K562 (cell line): ENCODE results near the gene SNRPB. TPM values are rescaled to one million over a fixed set of nuclear protein-coding genes. Genes with fewer than 3 reads are reported as not detected.

Experiments
- polyA plus RNA-seq, 8 experiments: library from polyadenylated mRNA; depleted of rRNA in 4 of 8; stranded (reverse) in 5 of 8; unstranded in 3 of 8; fragments of >200 nt; fragmentation: Nextera tagmentation in 2 of 8; fragmentation: Illumina TruSeq in 1 of 8; extraction: Ambion mirVana in 2 of 8; extraction: Trizol in 1 of 8; gene quantifications; 2 replicates each; pipeline versions ENCODE4 v1.2.1 to v1.2.3, GENCODE V29; 2011 to 2014; ENCODE audit warnings: inconsistent platforms in 1 of 8, missing spikeins in 1 of 8
- small RNA-seq: library from RNA; depleted of rRNA; stranded (forward); fragments of <200 nt; gene quantifications from one replicate; pipeline ENCODE3, GENCODE V24; 2014
- total RNA-seq, 7 experiments: library from RNA; depleted of rRNA in 6 of 7; stranded (reverse); fragments of >200 nt in 6 of 7; fragmentation: Illumina TruSeq in 2 of 7; extraction: Trizol in 2 of 7; gene quantifications; 2 replicates each; pipeline versions ENCODE4 v1.2.1 to v1.2.3, GENCODE V29; 2011 to 2021; ENCODE audit warnings: low replicate concordance in 1 of 7

The SNRPB gene
- total and polyA plus RNA-seq, 9 of the 15 experiments (the other 6 are each of a cell fraction or from before 2014, with no cell fraction given): 13.1 to 615 (median 266) TPM

Small RNA genes lying within 50 kb of the gene (small RNA-seq; reads per million reads assigned to genes)
- gene RF00019: not detected

Other genes starting within 250 kb of the SNRPB start
- gene TGM3, start 174.8 kb downstream of the SNRPB start, total RNA-seq (2014; rRNA removed): not detected in 2 replicates
- not detected in 2 replicates for gene TGM3, start 174.8 kb downstream of the SNRPB start, total RNA-seq (2014; rRNA removed; fragmentation: Illumina TruSeq; extraction: Trizol)
- gene TGM3, start 174.8 kb downstream of the SNRPB start, total RNA-seq (2015; rRNA removed; fragmentation: Illumina TruSeq; extraction: Trizol): not detected in 2 replicates
- not detected in 2 replicates for gene TGM3, start 174.8 kb downstream of the SNRPB start, total RNA-seq (2021)
- not detected in 2 replicates for gene TGM3, start 174.8 kb downstream of the SNRPB start, polyA plus RNA-seq (2011; rRNA removed)
- not detected in 2 replicates for gene TGM3, start 174.8 kb downstream of the SNRPB start, polyA plus RNA-seq (2014; fragmentation: Illumina TruSeq; extraction: Trizol)
- not detected for gene TGM3, start 174.8 kb downstream of the SNRPB start, polyA plus RNA-seq (2014; fragmentation: Nextera tagmentation; extraction: Ambion mirVana)
- not detected in 2 replicates for gene TGM3, start 174.8 kb downstream of the SNRPB start, polyA plus RNA-seq (2014; rRNA removed)
- not detected in 2 replicates for gene TGM6, start 89.9 kb downstream of the SNRPB start, total RNA-seq (2014; rRNA removed)
- gene TGM6, start 89.9 kb downstream of the SNRPB start, total RNA-seq (2014; rRNA removed; fragmentation: Illumina TruSeq; extraction: Trizol): not detected in 2 replicates
- not detected in 2 replicates for gene TGM6, start 89.9 kb downstream of the SNRPB start, total RNA-seq (2015; rRNA removed; fragmentation: Illumina TruSeq; extraction: Trizol)
- gene TGM6, start 89.9 kb downstream of the SNRPB start, total RNA-seq (2021): not detected in 2 replicates
- gene TGM6, start 89.9 kb downstream of the SNRPB start, polyA plus RNA-seq (2011; rRNA removed): not detected in 2 replicates
- gene TGM6, start 89.9 kb downstream of the SNRPB start, polyA plus RNA-seq (2014; fragmentation: Illumina TruSeq; extraction: Trizol): not detected in 2 replicates
- not detected for gene TGM6, start 89.9 kb downstream of the SNRPB start, polyA plus RNA-seq (2014; fragmentation: Nextera tagmentation; extraction: Ambion mirVana)
- gene TGM6, start 89.9 kb downstream of the SNRPB start, polyA plus RNA-seq (2014; rRNA removed): not detected in 2 replicates
- gene ZNF343, start 38.1 kb upstream of the SNRPB start, total RNA-seq (2014; rRNA removed): 5.4 and 6.7 TPM in 2 replicates
- 8.8 and 9.8 TPM in 2 replicates for gene ZNF343, start 38.1 kb upstream of the SNRPB start, total RNA-seq (2014; rRNA removed; fragmentation: Illumina TruSeq; extraction: Trizol)
- 8.7 and 9.3 TPM in 2 replicates for gene ZNF343, start 38.1 kb upstream of the SNRPB start, total RNA-seq (2015; rRNA removed; fragmentation: Illumina TruSeq; extraction: Trizol)
- gene ZNF343, start 38.1 kb upstream of the SNRPB start, total RNA-seq (2021): 6.1 and 6.3 TPM in 2 replicates
- 8.0 and 12.0 TPM in 2 replicates for gene ZNF343, start 38.1 kb upstream of the SNRPB start, polyA plus RNA-seq (2011; rRNA removed)
- 7.8 and 8.2 TPM in 2 replicates for gene ZNF343, start 38.1 kb upstream of the SNRPB start, polyA plus RNA-seq (2014; fragmentation: Illumina TruSeq; extraction: Trizol)
- 1 to 10 TPM; 1.4 to 4.0 TPM for gene ZNF343, start 38.1 kb upstream of the SNRPB start, polyA plus RNA-seq (2014; fragmentation: Nextera tagmentation; extraction: Ambion mirVana)
- 4.7 and 6.4 TPM in 2 replicates for gene ZNF343, start 38.1 kb upstream of the SNRPB start, polyA plus RNA-seq (2014; rRNA removed)
- gene TMC2, start 65.8 kb upstream of the SNRPB start, total RNA-seq (2014; rRNA removed): not detected in 2 replicates
- not detected in 2 replicates for gene TMC2, start 65.8 kb upstream of the SNRPB start, total RNA-seq (2014; rRNA removed; fragmentation: Illumina TruSeq; extraction: Trizol)
- not detected in 2 replicates for gene TMC2, start 65.8 kb upstream of the SNRPB start, total RNA-seq (2015; rRNA removed; fragmentation: Illumina TruSeq; extraction: Trizol)
- not detected in 2 replicates for gene TMC2, start 65.8 kb upstream of the SNRPB start, total RNA-seq (2021)
- not detected in 2 replicates for gene TMC2, start 65.8 kb upstream of the SNRPB start, polyA plus RNA-seq (2011; rRNA removed)
- gene TMC2, start 65.8 kb upstream of the SNRPB start, polyA plus RNA-seq (2014; fragmentation: Illumina TruSeq; extraction: Trizol): not detected in 2 replicates
- not detected for gene TMC2, start 65.8 kb upstream of the SNRPB start, polyA plus RNA-seq (2014; fragmentation: Nextera tagmentation; extraction: Ambion mirVana)
- gene TMC2, start 65.8 kb upstream of the SNRPB start, polyA plus RNA-seq (2014; rRNA removed): not detected in 2 replicates
- gene NOP56, start 181.8 kb upstream of the SNRPB start, total RNA-seq (2014; rRNA removed): 528 and 570 TPM in 2 replicates
- 581 and 590 TPM in 2 replicates for gene NOP56, start 181.8 kb upstream of the SNRPB start, total RNA-seq (2014; rRNA removed; fragmentation: Illumina TruSeq; extraction: Trizol)
- gene NOP56, start 181.8 kb upstream of the SNRPB start, total RNA-seq (2015; rRNA removed; fragmentation: Illumina TruSeq; extraction: Trizol): 631 and 697 TPM in 2 replicates
- 393 and 397 TPM in 2 replicates for gene NOP56, start 181.8 kb upstream of the SNRPB start, total RNA-seq (2021)
- gene NOP56, start 181.8 kb upstream of the SNRPB start, polyA plus RNA-seq (2011; rRNA removed): 376 and 404 TPM in 2 replicates
- gene NOP56, start 181.8 kb upstream of the SNRPB start, polyA plus RNA-seq (2014; fragmentation: Illumina TruSeq; extraction: Trizol): 441 and 482 TPM in 2 replicates
- gene NOP56, start 181.8 kb upstream of the SNRPB start, polyA plus RNA-seq (2014; fragmentation: Nextera tagmentation; extraction: Ambion mirVana): 100 to 1,000 TPM; 295 to 439 TPM
- 427 and 428 TPM in 2 replicates for gene NOP56, start 181.8 kb upstream of the SNRPB start, polyA plus RNA-seq (2014; rRNA removed)
- gene IDH3B, start 193.4 kb upstream of the SNRPB start, total RNA-seq (2014; rRNA removed): 168 and 199 TPM in 2 replicates
- 122 and 130 TPM in 2 replicates for gene IDH3B, start 193.4 kb upstream of the SNRPB start, total RNA-seq (2014; rRNA removed; fragmentation: Illumina TruSeq; extraction: Trizol)
- gene IDH3B, start 193.4 kb upstream of the SNRPB start, total RNA-seq (2015; rRNA removed; fragmentation: Illumina TruSeq; extraction: Trizol): 130 and 133 TPM in 2 replicates
- 148 and 157 TPM in 2 replicates for gene IDH3B, start 193.4 kb upstream of the SNRPB start, total RNA-seq (2021)
- gene IDH3B, start 193.4 kb upstream of the SNRPB start, polyA plus RNA-seq (2011; rRNA removed): 224 and 343 TPM in 2 replicates
- gene IDH3B, start 193.4 kb upstream of the SNRPB start, polyA plus RNA-seq (2014; fragmentation: Illumina TruSeq; extraction: Trizol): 151 and 155 TPM in 2 replicates
- 10 to 100 TPM; 91.7 to 92.3 TPM for gene IDH3B, start 193.4 kb upstream of the SNRPB start, polyA plus RNA-seq (2014; fragmentation: Nextera tagmentation; extraction: Ambion mirVana)
- gene IDH3B, start 193.4 kb upstream of the SNRPB start, polyA plus RNA-seq (2014; rRNA removed): 196 and 222 TPM in 2 replicates
- 0.09 TPM in 1 of 2 replicates, not detected in the other for gene EBF4, start 222.0 kb upstream of the SNRPB start, total RNA-seq (2014; rRNA removed)
- gene EBF4, start 222.0 kb upstream of the SNRPB start, total RNA-seq (2014; rRNA removed; fragmentation: Illumina TruSeq; extraction: Trizol): not detected in 2 replicates
- not detected in 2 replicates for gene EBF4, start 222.0 kb upstream of the SNRPB start, total RNA-seq (2015; rRNA removed; fragmentation: Illumina TruSeq; extraction: Trizol)
- gene EBF4, start 222.0 kb upstream of the SNRPB start, total RNA-seq (2021): not detected in 2 replicates
- 0.04 TPM in 1 of 2 replicates, not detected in the other for gene EBF4, start 222.0 kb upstream of the SNRPB start, polyA plus RNA-seq (2011; rRNA removed)
- not detected in 2 replicates for gene EBF4, start 222.0 kb upstream of the SNRPB start, polyA plus RNA-seq (2014; fragmentation: Illumina TruSeq; extraction: Trizol)
- not detected for gene EBF4, start 222.0 kb upstream of the SNRPB start, polyA plus RNA-seq (2014; fragmentation: Nextera tagmentation; extraction: Ambion mirVana)
- gene EBF4, start 222.0 kb upstream of the SNRPB start, polyA plus RNA-seq (2014; rRNA removed): not detected in 2 replicates